GM23338 (cell line): ENCODE measurements around the gene PIGR.

ENCODE experiments used
- JUNB ChIP-seq: IDR thresholded peaks from one replicate; pipeline ENCODE4 v1.6.1; 2016; ENCODE audit warnings: antibody characterized with exemption; ENCODE audit not compliant: unreplicated experiment
- POLR2AphosphoS5 ChIP-seq: IDR thresholded peaks from 2 replicates; pipeline ENCODE4 v1.6.1; 2016; ENCODE audit warnings: antibody characterized with exemption, low read depth
- REST ChIP-seq: IDR thresholded peaks from one replicate; pipeline ENCODE4 v1.6.1; 2018; ENCODE audit warnings: antibody characterized with exemption; ENCODE audit not compliant: unreplicated experiment
- TF ChIP-seq, protein P1 (sequence below), 2 experiments: fragments of 200-600 bp in 1 of 2; sonication (generic) in 1 of 2; conservative IDR thresholded peaks; 2 replicates each; pipeline versions ENCODE4 v1.5.1 to v1.6.1; 2016 to 2017; ENCODE audit warnings: antibody characterized with exemption in 2 of 2, low read depth in 2 of 2, mild to moderate bottlenecking in 2 of 2, moderate library complexity in 1 of 2

- TF ChIP-seq, protein P1, sequence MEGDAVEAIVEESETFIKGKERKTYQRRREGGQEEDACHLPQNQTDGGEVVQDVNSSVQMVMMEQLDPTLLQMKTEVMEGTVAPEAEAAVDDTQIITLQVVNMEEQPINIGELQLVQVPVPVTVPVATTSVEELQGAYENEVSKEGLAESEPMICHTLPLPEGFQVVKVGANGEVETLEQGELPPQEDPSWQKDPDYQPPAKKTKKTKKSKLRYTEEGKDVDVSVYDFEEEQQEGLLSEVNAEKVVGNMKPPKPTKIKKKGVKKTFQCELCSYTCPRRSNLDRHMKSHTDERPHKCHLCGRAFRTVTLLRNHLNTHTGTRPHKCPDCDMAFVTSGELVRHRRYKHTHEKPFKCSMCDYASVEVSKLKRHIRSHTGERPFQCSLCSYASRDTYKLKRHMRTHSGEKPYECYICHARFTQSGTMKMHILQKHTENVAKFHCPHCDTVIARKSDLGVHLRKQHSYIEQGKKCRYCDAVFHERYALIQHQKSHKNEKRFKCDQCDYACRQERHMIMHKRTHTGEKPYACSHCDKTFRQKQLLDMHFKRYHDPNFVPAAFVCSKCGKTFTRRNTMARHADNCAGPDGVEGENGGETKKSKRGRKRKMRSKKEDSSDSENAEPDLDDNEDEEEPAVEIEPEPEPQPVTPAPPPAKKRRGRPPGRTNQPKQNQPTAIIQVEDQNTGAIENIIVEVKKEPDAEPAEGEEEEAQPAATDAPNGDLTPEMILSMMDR (conservative IDR thresholded peaks at IDR 0.05; ENCODE audit: low read depth in 2 of 2), result no peak
- no peak for TF ChIP-seq JUNB
- TF ChIP-seq POLR2AphosphoS5, result no peak
- no peak for TF ChIP-seq REST
Observed at GRCh38 chr1:206926286-206926685, 20.0 kb downstream of the PIGR start.
